NK-92 treated with Interleukin-12 subunit alpha and Interleukin-12 subunit beta, amount 100 ng/mL, for 24 hours (cell line): ENCODE data around the gene HEATR9.

Experiments
- DNase-seq: peaks from one replicate; lab custom pipeline; 2025; lab: John Stamatoyannopoulos, UW

The HEATR9 gene

GRCh38 chr17:35808240-35808961, 60.3 kb downstream of the HEATR9 start:
- DNase-seq: no peak

GRCh38 chr17:35807371-35808144, 61.1 kb downstream of the HEATR9 start:
- no peak for DNase-seq
